BJ (cell line): ENCODE data around the gene CBX4. TPM values are rescaled to one million over a fixed set of nuclear protein-coding genes. Genes with fewer than 3 reads are reported as not detected.
A peak's percentile ranks its signal among the peaks of the same experiment; 100 is the strongest.

ENCODE experiments used
- CTCF ChIA-PET: fragments of 350-600 bp; formaldehyde crosslinking; extraction: SDS; loops from one replicate; lab custom pipeline; 2021; ENCODE audit warnings: antibody characterized with exemption, inconsistent platforms; lab: Yijun Ruan, JAX
- POLR2A ChIA-PET: fragments of 300-600 bp; sonication (Branson Sonifier 250); formaldehyde crosslinking; extraction: SDS; loops from one replicate; lab custom pipeline; 2021; ENCODE audit warnings: antibody characterized with exemption; lab: Charles Lee
- DNase-seq: peaks from one replicate; pipeline ENCODE4 v3.0.0-alpha.2; 2011; ENCODE audit warnings: low read depth
- H3K27me3 ChIP-seq: 2 replicates; pipeline ENCODE4 v1.6.0; 2011; ENCODE audit warnings: low read length; ENCODE audit not compliant: control insufficient read depth, insufficient read depth
- H3K36me3 ChIP-seq: 2 replicates; pipeline ENCODE4 v1.5.1; 2011; ENCODE audit warnings: low read length; ENCODE audit not compliant: control insufficient read depth, insufficient read depth
- H3K4me3 ChIP-seq: 2 replicates; pipeline ENCODE4 v1.5.1; 2011; ENCODE audit warnings: low read depth, mild to moderate bottlenecking, control low read depth, low read length
- polyA plus RNA-seq: library from polyadenylated mRNA; depleted of rRNA; stranded (reverse); fragments of >200 nt; gene quantifications from 2 replicates; pipeline ENCODE4 v1.2.3, GENCODE V29; 2011
- TF ChIP-seq, protein P1 (sequence below): IDR thresholded peaks from 2 replicates; pipeline ENCODE4 v1.5.1; 2011; ENCODE audit warnings: low read depth, mild to moderate bottlenecking, control low read depth, inconsistent platforms, low read length, moderate library complexity; ENCODE audit not compliant: insufficient read depth

The CBX4 gene
- polyA plus RNA-seq, 1 experiment = 10.4 TPM

DNA sequence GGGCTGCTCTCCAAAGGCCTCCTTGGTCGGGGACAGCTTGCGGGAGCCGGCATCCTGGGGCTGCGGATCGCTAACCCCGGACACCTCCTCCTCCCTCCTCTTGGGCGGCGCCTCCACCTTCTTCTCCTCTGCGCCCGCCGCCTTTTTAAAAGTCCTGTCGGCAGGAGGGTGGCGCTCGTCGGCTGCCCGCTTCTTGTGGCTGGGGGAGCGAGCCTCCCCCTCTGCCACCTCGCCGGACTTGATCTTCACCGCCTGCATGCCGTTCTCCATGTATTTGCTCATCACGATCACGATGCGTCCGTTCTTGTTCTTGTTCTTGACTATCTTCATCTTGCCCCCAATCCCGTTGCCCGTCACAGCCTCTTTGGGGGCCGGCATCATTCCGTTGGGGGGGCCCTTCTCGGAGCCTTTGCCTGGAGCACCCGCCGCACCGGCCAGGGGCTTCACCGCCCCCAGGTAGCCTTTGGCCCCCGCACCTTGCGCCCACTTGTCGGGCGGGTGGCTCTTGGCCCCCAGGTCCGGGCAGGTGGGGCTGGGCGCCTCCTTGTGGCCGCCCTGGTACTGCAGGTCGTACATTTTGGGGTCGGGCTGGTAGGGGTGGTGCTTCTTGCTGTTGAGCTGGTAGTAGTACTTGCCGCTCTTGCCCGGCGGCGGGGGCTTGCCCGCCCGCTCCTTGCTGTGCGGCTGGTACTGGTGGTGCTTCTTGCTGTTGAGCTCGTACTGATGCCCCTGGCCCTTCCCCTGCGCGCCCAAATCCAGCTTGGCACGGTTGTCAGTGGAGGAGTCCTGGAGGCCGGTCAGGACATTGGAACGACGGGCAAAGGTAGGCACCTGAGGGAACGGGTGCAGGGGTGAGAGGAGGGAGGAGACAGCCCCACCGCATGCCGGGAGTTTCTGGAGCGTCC is 4.4 kb downstream of the CBX4 start:
- Histone ChIP-seq H3K27me3 (no peaks in the 10 kb centered on the region), H3K36me3 (peaks cover 20% of the 10 kb centered on the region), H3K4me3 (no peak overlapping the region)
- POLR2A ChIA-PET = no interaction called here
- CTCF ChIA-PET = interaction anchor here (0.5 to 4.5 kb wide), 12 partner anchors 10 to 174 kb away, joined by 3 to 39 read pairs (median 4); no protein-coding TSS in a partner anchor
- DNase-seq = no peak
- TF ChIP-seq, protein P1, sequence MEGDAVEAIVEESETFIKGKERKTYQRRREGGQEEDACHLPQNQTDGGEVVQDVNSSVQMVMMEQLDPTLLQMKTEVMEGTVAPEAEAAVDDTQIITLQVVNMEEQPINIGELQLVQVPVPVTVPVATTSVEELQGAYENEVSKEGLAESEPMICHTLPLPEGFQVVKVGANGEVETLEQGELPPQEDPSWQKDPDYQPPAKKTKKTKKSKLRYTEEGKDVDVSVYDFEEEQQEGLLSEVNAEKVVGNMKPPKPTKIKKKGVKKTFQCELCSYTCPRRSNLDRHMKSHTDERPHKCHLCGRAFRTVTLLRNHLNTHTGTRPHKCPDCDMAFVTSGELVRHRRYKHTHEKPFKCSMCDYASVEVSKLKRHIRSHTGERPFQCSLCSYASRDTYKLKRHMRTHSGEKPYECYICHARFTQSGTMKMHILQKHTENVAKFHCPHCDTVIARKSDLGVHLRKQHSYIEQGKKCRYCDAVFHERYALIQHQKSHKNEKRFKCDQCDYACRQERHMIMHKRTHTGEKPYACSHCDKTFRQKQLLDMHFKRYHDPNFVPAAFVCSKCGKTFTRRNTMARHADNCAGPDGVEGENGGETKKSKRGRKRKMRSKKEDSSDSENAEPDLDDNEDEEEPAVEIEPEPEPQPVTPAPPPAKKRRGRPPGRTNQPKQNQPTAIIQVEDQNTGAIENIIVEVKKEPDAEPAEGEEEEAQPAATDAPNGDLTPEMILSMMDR = peak; percentile 76

DNA sequence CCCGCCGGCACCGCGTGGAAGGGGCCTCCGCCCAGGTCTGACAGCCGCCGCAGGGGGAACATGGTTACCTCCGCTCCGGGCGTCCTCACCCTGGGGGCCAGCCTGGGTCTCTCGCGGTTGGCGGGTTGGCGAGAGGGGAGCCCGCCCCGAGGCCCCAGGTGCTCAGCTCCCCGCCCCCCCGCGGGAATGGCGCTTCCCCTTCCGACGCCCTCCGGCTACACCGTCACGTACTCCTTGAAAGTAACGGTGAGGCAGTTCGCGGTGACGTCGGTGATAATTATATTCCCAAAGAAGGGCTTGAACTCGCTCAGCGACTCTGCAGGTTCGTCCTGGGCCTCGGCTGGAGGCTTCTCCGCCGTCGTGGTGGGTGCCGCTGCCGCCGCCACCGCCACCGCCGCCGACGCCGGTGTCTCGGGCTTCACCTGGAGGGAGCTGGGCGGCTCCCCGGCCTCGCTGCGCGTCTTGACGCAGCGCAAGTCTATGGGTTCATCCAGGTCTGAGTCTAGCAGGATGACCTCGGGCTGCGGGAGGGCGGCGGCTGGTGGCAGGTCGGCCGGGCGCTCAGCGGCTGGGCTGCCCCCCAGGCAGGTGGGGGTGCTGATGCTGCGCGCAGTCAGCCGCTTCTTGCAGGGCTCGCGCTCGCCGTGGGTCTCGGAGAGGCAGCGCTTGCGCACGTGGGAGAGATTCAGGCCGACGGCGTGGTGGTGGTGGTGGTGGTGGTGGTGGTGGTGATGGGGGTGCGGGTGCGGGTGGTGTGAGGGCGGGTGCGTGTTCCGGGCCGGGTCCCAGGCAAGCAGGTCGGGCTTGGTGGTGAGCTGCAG is 5.3 kb downstream of the CBX4 start:
- ChIA-PET POLR2A (no interaction called here), CTCF (interaction anchor here (0.5 to 4.5 kb wide), 3 partner anchors 15 to 992 kb away, joined by 4 to 39 read pairs (median 4); no protein-coding TSS in a partner anchor)
- no peaks in the 10 kb centered on the region for H3K27me3 ChIP-seq
- no peak overlapping the region for H3K4me3 ChIP-seq
- peaks cover 20% of the 10 kb centered on the region for H3K36me3 ChIP-seq
- DNase-seq = no peak
- TF ChIP-seq, protein P1 = no peak

DNA sequence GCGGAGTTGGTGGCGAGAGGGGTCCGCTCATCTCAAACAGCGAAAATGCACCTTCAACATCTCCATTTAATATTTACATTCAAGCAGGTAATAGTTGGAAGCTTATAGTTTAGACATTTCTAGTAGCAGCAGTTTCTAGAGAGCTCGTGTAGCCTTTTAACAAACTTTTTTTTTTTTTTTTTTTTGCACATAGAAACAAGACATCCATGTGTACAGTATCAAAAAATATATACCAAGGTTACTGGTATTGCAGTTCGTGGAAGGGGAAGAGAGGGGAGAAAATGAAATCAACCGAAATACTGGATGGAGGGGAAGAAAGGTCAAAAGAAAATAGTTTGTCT is 6.2 kb downstream of the CBX4 start:
- CTCF ChIA-PET = interaction anchor here (4.5 kb wide), 1 partner anchor 14 kb away, joined by 39 read pairs; no protein-coding TSS in a partner anchor

DNA sequence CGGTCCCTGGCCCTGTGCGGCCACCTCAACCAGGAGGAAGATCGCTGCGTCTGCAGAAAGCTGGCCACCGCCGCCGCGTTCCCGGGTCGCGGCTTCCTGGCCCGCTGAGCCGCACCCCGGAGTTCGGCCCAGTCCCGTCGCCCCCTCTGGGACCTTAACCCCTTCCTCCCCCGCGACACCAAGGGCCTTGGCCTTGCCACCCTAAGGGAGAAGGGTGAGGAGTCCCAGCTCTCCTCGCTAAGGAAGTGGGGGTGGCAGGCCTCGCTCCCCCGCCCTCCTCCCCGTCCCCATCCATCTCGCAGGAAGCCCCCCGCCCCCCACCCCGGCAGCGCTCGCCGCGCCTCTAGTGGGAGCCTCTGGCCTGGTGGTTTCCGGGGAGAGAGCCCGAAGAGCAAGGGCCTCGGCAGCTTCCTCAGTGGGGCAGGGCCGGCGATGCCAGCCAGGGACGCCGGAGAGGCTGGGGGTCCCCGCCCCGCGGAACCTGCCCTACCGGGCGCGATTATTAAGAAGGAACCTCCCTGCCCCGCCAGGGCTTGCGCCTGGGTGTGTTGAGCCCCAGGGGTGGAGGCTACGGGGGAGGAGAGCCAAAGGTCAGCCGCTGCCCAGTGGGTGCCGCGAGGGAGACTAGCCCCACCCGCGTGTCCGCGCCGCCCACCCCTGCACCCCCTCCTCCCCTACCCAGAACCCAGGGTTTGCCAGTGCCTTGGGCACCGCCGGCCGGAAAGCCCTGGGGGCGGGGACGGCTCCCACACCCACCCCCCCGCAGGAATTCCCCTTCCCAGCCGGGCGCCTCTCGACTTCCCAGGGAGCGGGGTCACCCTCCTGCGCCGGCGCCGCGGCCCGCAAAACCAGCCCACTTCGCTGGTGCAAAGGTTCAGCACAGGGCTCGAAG is 6.8 kb downstream of the CBX4 start:
- H3K4me3 ChIP-seq = no peak overlapping the region
- CTCF ChIA-PET = interaction anchor here (0.8 to 4.5 kb wide), 3 partner anchors 13 to 45 kb away, joined by 3 to 39 read pairs (median 3); no protein-coding TSS in a partner anchor
- no peaks in the 10 kb centered on the region for H3K27me3 ChIP-seq
- DNase-seq = no peak
- peaks cover 20% of the 10 kb centered on the region for H3K36me3 ChIP-seq
- TF ChIP-seq, protein P1 = no peak
- POLR2A ChIA-PET = no interaction called here

More for the DNA sequence above, 6.2 kb downstream of the CBX4 start:
- POLR2A ChIA-PET = no interaction called here
- Histone ChIP-seq H3K27me3 (no peaks in the 10 kb centered on the region), H3K36me3 (peaks cover 20% of the 10 kb centered on the region), H3K4me3 (no peak overlapping the region)
- no peak for DNase-seq
- TF ChIP-seq, protein P1 = no peak
